ENCODE results near the gene FAM120B.

The FAM120B gene

GRCh38 chr6:170433163-170434116 is 126.9 kb downstream of the FAM120B start:
- Histone ChIP-seq H3K4me1 (ENCODE audit: control insufficient read depth, low read length) (no peaks in the 10 kb centered on the region), H3K4me3 (ENCODE audit: low read length) (no peak overlapping the region), H3K36me3 (ENCODE audit: control insufficient read depth, low read length) (no peaks in the 10 kb centered on the region), H3K9me2 (replicated peaks; ENCODE audit: control insufficient read depth, low read length) (no peaks in the 10 kb centered on the region), H3K27me3 (ENCODE audit: control insufficient read depth, low read length) (peaks cover 7% of the 10 kb centered on the region; the same call in 1 of the 2 replicates), H3K79me2 (ENCODE audit: control insufficient read depth, low read length) (no peaks in the 10 kb centered on the region), H3K27ac (ENCODE audit: low read depth, low read length) (no peak overlapping the region), H3K9me3 (ENCODE audit: control insufficient read depth, insufficient read depth, low read length) (no peaks in the 10 kb centered on the region), H4K20me1 (ENCODE audit: control insufficient read depth, insufficient read depth, low read depth, low read length) (no peaks in the 10 kb centered on the region), H3F3A (ENCODE audit: control insufficient read depth, insufficient read depth) (no peaks in the 10 kb centered on the region), H3K4me2 (ENCODE audit: low read length) (no peak overlapping the region)
- no peak for TF ChIP-seq EZH2phosphoT487 (IDR thresholded peaks at IDR 0.05; ENCODE audit: borderline replicate concordance, low read length)

- Histone ChIP-seq H3K27me3 (ENCODE audit: control insufficient read depth, low read length) (peaks cover 7% of the 10 kb centered on the region; the same call in 1 of the 2 replicates), H3K4me1 (ENCODE audit: control insufficient read depth, low read length) (no peaks in the 10 kb centered on the region), H4K20me1 (ENCODE audit: control insufficient read depth, insufficient read depth, low read depth, low read length) (no peaks in the 10 kb centered on the region), H3K9me2 (replicated peaks; ENCODE audit: control insufficient read depth, low read length) (no peaks in the 10 kb centered on the region), H3K36me3 (ENCODE audit: control insufficient read depth, low read length) (no peaks in the 10 kb centered on the region), H3K79me2 (ENCODE audit: control insufficient read depth, low read length) (no peaks in the 10 kb centered on the region), H3K4me3 (ENCODE audit: low read length) (no peak overlapping the region), H3K27ac (ENCODE audit: low read depth, low read length) (no peak overlapping the region), H3K4me2 (ENCODE audit: low read length) (no peak overlapping the region), H3F3A (ENCODE audit: control insufficient read depth, insufficient read depth) (no peaks in the 10 kb centered on the region), H3K9me3 (ENCODE audit: control insufficient read depth, insufficient read depth, low read length) (no peaks in the 10 kb centered on the region)
- no peak for TF ChIP-seq EZH2phosphoT487 (IDR thresholded peaks at IDR 0.05; ENCODE audit: borderline replicate concordance, low read length)
- no peak for TF ChIP-seq CTCF (IDR thresholded peaks at IDR 0.05; ENCODE audit: low read depth, low read length, poor library complexity, severe bottlenecking)
Measured at GRCh38 chr6:170434117-170434820, 127.7 kb downstream of the FAM120B start.

GRCh38 chr6:170434821-170435155 is 128.2 kb downstream of the FAM120B start:
- Histone ChIP-seq H3K79me2 (ENCODE audit: control insufficient read depth, low read length) (no peaks in the 10 kb centered on the region), H3K9me3 (ENCODE audit: control insufficient read depth, insufficient read depth, low read length) (no peaks in the 10 kb centered on the region), H4K20me1 (ENCODE audit: control insufficient read depth, insufficient read depth, low read depth, low read length) (no peaks in the 10 kb centered on the region), H3K27ac (ENCODE audit: low read depth, low read length) (no peak overlapping the region), H3K4me3 (ENCODE audit: low read length) (no peak overlapping the region), H3K4me2 (ENCODE audit: low read length) (no peak overlapping the region), H3K9me2 (replicated peaks; ENCODE audit: control insufficient read depth, low read length) (no peaks in the 10 kb centered on the region), H3K4me1 (ENCODE audit: control insufficient read depth, low read length) (no peaks in the 10 kb centered on the region), H3F3A (ENCODE audit: control insufficient read depth, insufficient read depth) (no peaks in the 10 kb centered on the region), H3K36me3 (ENCODE audit: control insufficient read depth, low read length) (no peaks in the 10 kb centered on the region), H3K27me3 (ENCODE audit: control insufficient read depth, low read length) (peaks cover 7% of the 10 kb centered on the region; the same call in 1 of the 2 replicates)
- TF ChIP-seq EZH2phosphoT487 (IDR thresholded peaks at IDR 0.05; ENCODE audit: borderline replicate concordance, low read length) (no peak), CTCF (IDR thresholded peaks at IDR 0.05; ENCODE audit: low read depth, low read length, poor library complexity, severe bottlenecking) (no peak)
